Motor neuron (in vitro differentiated cells): ENCODE data around the gene CSPG4. TPM values are rescaled to one million over a fixed set of nuclear protein-coding genes. Genes with fewer than 3 reads are reported as not detected.
A peak's percentile ranks its signal among the peaks of the same experiment; 100 is the strongest.
"Not testable (repeated sequence)": the region's sequence is repeated elsewhere in the genome, so short reads cannot be mapped to it uniquely, and the experiment has no call there.

Experiments used
- ATAC-seq, 8 experiments: fragments of 200-7000 bp; cut with Tn5 transposase; replicated peaks in 6 of 8; 2 replicates each; pipeline ENCODE4 v1.8.0; 2021; ENCODE audit warnings: mild to moderate bottlenecking in 8 of 8, moderate library complexity in 8 of 8
- H3K27ac ChIP-seq, 2 donors: fragments of 250-450 bp; sonication (Bioruptor Pico); 2 replicates each; pipeline ENCODE4 v1.9.0; 2021; ENCODE audit warnings: antibody characterized with exemption in 2 of 2, mild to moderate bottlenecking in 2 of 2, moderate library complexity in 1 of 2
- H3K4me1 ChIP-seq, 2 donors: fragments of 250-450 bp; sonication (Bioruptor Pico); replicated peaks in 1 of 2; 2 replicates each; pipeline ENCODE4 v1.6.1; 2021; ENCODE audit warnings: antibody characterized with exemption in 2 of 2, mild to moderate bottlenecking in 2 of 2, moderate library complexity in 1 of 2
- H3K4me3 ChIP-seq, 5 donors: fragments of 250-450 bp; sonication (Bioruptor Pico); 2 replicates each; pipeline ENCODE4 v1.9.0; 2021; ENCODE audit warnings: antibody characterized with exemption in 5 of 5, mild to moderate bottlenecking in 5 of 5, moderate library complexity in 4 of 5
- WGBS, 10 experiments: fragments of 450-650 bp; shearing (Covaris generic); methylation state at CpG; one replicate each; pipeline ENCODE4 v1.0.0; 2022; 5-methylcytosine and 5-hydroxymethylcytosine counted together
- in situ Hi-C, 9 experiments: fragments of 400-800 bp; cut with MboI; loops; one replicate each; pipeline ENCODE4 v1.15.0; 2021; ENCODE audit warnings: low sequenced_read_pairs in 9 of 9, low pct_unique_long_range_greater_than_20kb in 2 of 9; ENCODE audit not compliant: unreplicated experiment in 9 of 9
- total RNA-seq, 8 experiments: library from RNA; unstranded; fragments of 300-600 nt; gene quantifications; 2 replicates each; pipeline versions ENCODE4 v1.2.3 to v1.2.4, GENCODE V29; 2022

CSPG4 gene
- total RNA-seq, 8 experiments from 2014 or later, result 0.05 to 5.5 (median 1.1) TPM

- in situ Hi-C loops, H3K4me3 ChIP-seq, H3K27ac ChIP-seq, ATAC-seq: not testable (repeated sequence)
- H3K4me1 ChIP-seq, result peaks cover 46 to 56% of the 10 kb centered on the region in 2 donors
- WGBS, 10 experiments, result 0 to 90% (median 53%) methylated on average over 2 to 12 of the region's 27 CpGs; no CpG with 5 or more reads in 2 of the 10 experiments
Observed at GRCh38 chr15:75734861-75735760, 22.5 kb upstream of the CSPG4 start.

- peaks cover 43 to 55% of the 10 kb centered on the region in 2 donors for H3K4me1 ChIP-seq
- 35 to 100% (median 60%) methylated on average over 1 to 3 of the region's 14 CpGs; no CpG with 5 or more reads in 5 of the 10 experiments for WGBS, 10 experiments
Observed at GRCh38 chr15:75733761-75734651, 21.4 kb upstream of the CSPG4 start.

GRCh38 chr15:75732809-75733451, 20.3 kb upstream of the CSPG4 start:
- ATAC-seq, result peak; percentile 32 to 89 (median 48)
- Histone ChIP-seq H3K27ac (no peak overlapping the region), H3K4me1 (peaks cover 43 to 58% of the 10 kb centered on the region in 2 donors), H3K4me3 (no peak overlapping the region)
- in situ Hi-C loops, result no loop called here
- 0 to 100% (median 77%) methylated on average over 1 to 9 of the region's 12 CpGs; no CpG with 5 or more reads in 3 of the 10 experiments for WGBS, 10 experiments

More at GRCh38 chr15:75733761-75734651, 21.4 kb upstream of the CSPG4 start:
- Histone ChIP-seq H3K4me3 (no peak overlapping the region), H3K27ac (peak overlapping the region in 1 of 2 donors; percentile 17)
- peak in 5 of 8 experiments; percentile 6 to 45 (median 39) for ATAC-seq
- in situ Hi-C loops, result no loop called here

GRCh38 chr15:75732177-75732808, 19.6 kb upstream of the CSPG4 start:
- in situ Hi-C loops, result no loop called here
- peaks cover 43 to 53% of the 10 kb centered on the region in 2 donors for H3K4me1 ChIP-seq
- WGBS, 10 experiments, result 74 to 100% (median 93%) methylated on average over 1 to 4 of the region's 16 CpGs; no CpG with 5 or more reads in 7 of the 10 experiments
- no peak overlapping the region for H3K4me3 ChIP-seq
- peak overlapping the region; percentile 65 to 78 for H3K27ac ChIP-seq
- ATAC-seq, result peak in 5 of 8 experiments; percentile 8 to 51 (median 29)

GRCh38 chr15:75731248-75732151, 18.9 kb upstream of the CSPG4 start:
- in situ Hi-C loops, result no loop called here
- Histone ChIP-seq H3K4me3 (no peak overlapping the region), H3K4me1 (peaks cover 43 to 50% of the 10 kb centered on the region in 2 donors), H3K27ac (peak overlapping the region; percentile 65 to 78)
- WGBS, 10 experiments, result 20 to 90% (median 70%) methylated on average over 1 to 2 of the region's 28 CpGs; no CpG with 5 or more reads in 5 of the 10 experiments
- peak in 6 of 8 experiments; percentile 28 to 54 (median 44) for ATAC-seq

GRCh38 chr15:75730376-75731247, 18.0 kb upstream of the CSPG4 start:
- 60 to 100% (median 89%) methylated on average over 1 to 6 of the region's 17 CpGs; no CpG with 5 or more reads in 4 of the 10 experiments for WGBS, 10 experiments
- ATAC-seq, result peak in 1 of 8 experiments; percentile 5
- H3K4me3 ChIP-seq, in situ Hi-C loops, H3K27ac ChIP-seq: not testable (repeated sequence)
- peaks cover 41 to 42% of the 10 kb centered on the region in 2 donors for H3K4me1 ChIP-seq

GRCh38 chr15:75729326-75730069, 16.9 kb upstream of the CSPG4 start:
- no peak for ATAC-seq
- Histone ChIP-seq H3K27ac (no peak overlapping the region), H3K4me1 (peaks cover 30 to 32% of the 10 kb centered on the region in 2 donors), H3K4me3 (no peak overlapping the region)
- in situ Hi-C loops, result no loop called here
- WGBS, 10 experiments, result 71 to 100% (median 84%) methylated on average over 1 to 5 of the region's 10 CpGs; no CpG with 5 or more reads in 5 of the 10 experiments

- Histone ChIP-seq H3K27ac (no peak overlapping the region), H3K4me1 (peaks cover 29 to 30% of the 10 kb centered on the region in 2 donors), H3K4me3 (no peak overlapping the region)
- in situ Hi-C loops, result no loop called here
- WGBS, 10 experiments, result 14 to 62% (median 38%) methylated on average over 1 to 5 of the region's 17 CpGs; no CpG with 5 or more reads in 5 of the 10 experiments
- peak in 4 of 8 experiments; percentile 3 to 63 (median 16) for ATAC-seq
Observed at GRCh38 chr15:75727851-75728715, 15.4 kb upstream of the CSPG4 start.

- in situ Hi-C loops, result no loop called here
- H3K4me1 ChIP-seq, result peaks cover 22 to 23% of the 10 kb centered on the region in 2 donors
- H3K4me3 ChIP-seq, result no peak overlapping the region
- WGBS, 10 experiments, result 80 to 100% (median 84%) methylated on average over 1 to 14 of the region's 20 CpGs; no CpG with 5 or more reads in 3 of the 10 experiments
- no peak for ATAC-seq
- H3K27ac ChIP-seq, result no peak overlapping the region
Observed at GRCh38 chr15:75727031-75727531, 14.4 kb upstream of the CSPG4 start.
